ENCODE results near the gene GUK1. TPM values are rescaled to one million over a fixed set of nuclear protein-coding genes. Genes with fewer than 3 reads are reported as not detected.

The GUK1 gene
- total RNA-seq, 3 donors from 2014 or later (not counting 1 experiment from before 2014, with no cell fraction given) = 292 to 313 (median 308) TPM

DNA sequence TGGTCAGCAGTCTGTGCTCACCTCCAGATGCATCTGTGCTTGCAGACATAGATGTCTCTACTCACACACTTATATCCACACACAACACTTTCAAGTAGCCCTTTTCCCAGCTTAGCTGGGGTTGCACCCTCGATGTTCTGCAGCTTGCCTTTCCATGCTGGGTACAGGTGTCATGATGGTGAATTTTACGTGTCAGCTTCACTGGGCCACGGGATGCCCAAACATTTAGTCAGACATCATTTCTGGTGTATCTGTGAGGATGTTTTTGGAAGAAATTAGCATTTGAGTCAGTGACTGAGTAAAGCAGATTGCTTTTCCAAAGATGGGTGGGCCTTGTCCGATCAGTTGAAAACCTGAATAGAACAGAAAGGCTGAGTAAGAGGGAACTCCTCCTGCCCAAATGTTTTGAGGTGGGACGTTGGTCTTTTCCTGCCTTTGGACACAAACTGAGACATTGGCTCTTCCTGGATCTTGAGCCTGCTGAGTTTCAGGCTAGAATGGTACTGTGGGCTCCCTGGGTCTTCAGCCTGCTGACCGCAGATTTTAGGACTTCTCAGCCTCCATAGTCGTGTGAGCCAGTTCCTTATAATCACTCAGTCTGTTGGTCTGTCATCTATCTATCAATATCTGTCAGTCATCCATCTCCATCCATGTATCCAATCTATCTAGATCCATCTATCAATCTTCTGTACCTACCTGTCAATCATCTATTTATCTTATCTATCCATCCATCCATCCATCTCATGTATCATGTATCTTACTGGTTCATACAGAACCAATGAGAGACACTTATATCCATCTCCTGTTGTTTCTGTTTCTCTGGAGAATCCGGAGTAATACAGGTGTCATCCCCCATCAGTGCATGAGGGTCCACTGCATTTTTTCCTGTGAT, 55.1 kb downstream of the GUK1 start:
- no peak for ATAC-seq
- peaks cover 7 to 8% of the 10 kb centered on the region in 2 donors for H3K9me3 Mint-ChIP-seq
- H3K4me1 ChIP-seq (ENCODE audit: control insufficient read depth, insufficient read depth, low read length) = no peaks in the 10 kb centered on the region
- no peak overlapping the region for H3K27ac ChIP-seq (ENCODE audit: low read length)
- no peaks in the 10 kb centered on the region for H3K27me3 ChIP-seq (ENCODE audit: control insufficient read depth, insufficient read depth, low read length)
- TF ChIP-seq, protein P1, sequence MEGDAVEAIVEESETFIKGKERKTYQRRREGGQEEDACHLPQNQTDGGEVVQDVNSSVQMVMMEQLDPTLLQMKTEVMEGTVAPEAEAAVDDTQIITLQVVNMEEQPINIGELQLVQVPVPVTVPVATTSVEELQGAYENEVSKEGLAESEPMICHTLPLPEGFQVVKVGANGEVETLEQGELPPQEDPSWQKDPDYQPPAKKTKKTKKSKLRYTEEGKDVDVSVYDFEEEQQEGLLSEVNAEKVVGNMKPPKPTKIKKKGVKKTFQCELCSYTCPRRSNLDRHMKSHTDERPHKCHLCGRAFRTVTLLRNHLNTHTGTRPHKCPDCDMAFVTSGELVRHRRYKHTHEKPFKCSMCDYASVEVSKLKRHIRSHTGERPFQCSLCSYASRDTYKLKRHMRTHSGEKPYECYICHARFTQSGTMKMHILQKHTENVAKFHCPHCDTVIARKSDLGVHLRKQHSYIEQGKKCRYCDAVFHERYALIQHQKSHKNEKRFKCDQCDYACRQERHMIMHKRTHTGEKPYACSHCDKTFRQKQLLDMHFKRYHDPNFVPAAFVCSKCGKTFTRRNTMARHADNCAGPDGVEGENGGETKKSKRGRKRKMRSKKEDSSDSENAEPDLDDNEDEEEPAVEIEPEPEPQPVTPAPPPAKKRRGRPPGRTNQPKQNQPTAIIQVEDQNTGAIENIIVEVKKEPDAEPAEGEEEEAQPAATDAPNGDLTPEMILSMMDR (IDR thresholded peaks at IDR 0.05) = no peak
- H3K36me3 ChIP-seq (ENCODE audit: control insufficient read depth, insufficient read depth, low read length) = no peaks in the 10 kb centered on the region
- no peak overlapping the region for H3K27ac Mint-ChIP-seq
- intact Hi-C loops (cut with micrococcal nuclease) = no loop called here
- no peak for DNase-seq
- no peaks in the 10 kb centered on the region for H3K4me1 Mint-ChIP-seq
- no peaks in the 10 kb centered on the region for H3K27me3 Mint-ChIP-seq (ENCODE audit: low read depth in 2 of 2)
- WGBS (ENCODE audit: insufficient coverage) = 88% methylated on average over 8 of the region's 8 CpGs
- H3K9me3 ChIP-seq (ENCODE audit: control insufficient read depth, insufficient read depth, low read length) = peaks cover 3% of the 10 kb centered on the region
- H3K4me3 Mint-ChIP-seq = no peak overlapping the region
- no peak overlapping the region for H3K4me3 ChIP-seq (ENCODE audit: low read length)
- peaks cover 14% of the 10 kb centered on the region for H3K36me3 Mint-ChIP-seq

DNA sequence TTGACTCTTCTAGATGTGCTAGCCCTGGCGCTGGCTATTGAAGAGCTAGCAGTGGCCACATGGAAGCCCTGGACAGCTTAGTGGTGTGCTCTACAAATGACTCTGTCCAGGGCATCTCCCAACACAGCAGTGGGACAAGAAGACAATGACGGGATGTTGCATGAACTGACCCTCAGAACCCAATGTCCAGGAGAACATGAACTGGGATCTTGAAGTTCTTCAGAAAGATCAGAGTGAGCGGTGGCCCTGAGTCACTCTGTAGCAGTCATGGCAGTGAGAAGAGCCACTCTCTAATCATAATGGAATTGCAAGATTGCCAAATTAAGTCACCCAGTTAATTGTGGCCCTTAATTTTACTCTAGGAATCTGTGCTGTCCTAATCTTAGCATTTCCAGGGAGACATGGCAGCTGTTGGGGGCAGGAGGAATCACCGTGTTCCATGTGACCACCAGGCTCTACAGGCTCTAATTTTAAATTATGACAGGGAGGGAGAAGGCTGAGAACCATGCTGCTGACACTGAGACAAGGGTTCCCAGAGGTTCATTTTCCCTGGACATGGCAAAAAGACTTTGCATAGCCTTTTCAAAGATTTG, 57.6 kb downstream of the GUK1 start:
- ATAC-seq (no peak), DNase-seq (no peak)
- WGBS (ENCODE audit: insufficient coverage) = 96% methylated on average over 4 of the region's 4 CpGs
- Mint-ChIP-seq H3K4me3 (no peak overlapping the region), H3K27ac (no peak overlapping the region), H3K36me3 (peaks cover 14% of the 10 kb centered on the region), H3K4me1 (no peaks in the 10 kb centered on the region), H3K9me3 (peaks cover 7 to 8% of the 10 kb centered on the region in 2 donors), H3K27me3 (ENCODE audit: low read depth in 2 of 2) (no peaks in the 10 kb centered on the region)
- H3K36me3 ChIP-seq (ENCODE audit: control insufficient read depth, insufficient read depth, low read length) = no peaks in the 10 kb centered on the region
- H3K27me3 ChIP-seq (ENCODE audit: control insufficient read depth, insufficient read depth, low read length) = no peaks in the 10 kb centered on the region
- H3K9me3 ChIP-seq (ENCODE audit: control insufficient read depth, insufficient read depth, low read length) = peaks cover 3% of the 10 kb centered on the region
- intact Hi-C loops (cut with micrococcal nuclease) = no loop called here
- no peak overlapping the region for H3K27ac ChIP-seq (ENCODE audit: low read length)
- no peaks in the 10 kb centered on the region for H3K4me1 ChIP-seq (ENCODE audit: control insufficient read depth, insufficient read depth, low read length)
- TF ChIP-seq, protein P1 (IDR thresholded peaks at IDR 0.05) = no peak
- no peak overlapping the region for H3K4me3 ChIP-seq (ENCODE audit: low read length)

Other genes with a start within 250 kb of the GUK1 start
- gene WNT9A, start 192.3 kb upstream of the GUK1 start, total RNA-seq = not detected
- gene WNT3A, start 133.3 kb upstream of the GUK1 start, total RNA-seq = not detected
- gene ARF1, start 57.6 kb upstream of the GUK1 start, total RNA-seq = 100 to 1,000 TPM; 368 to 427 (median 424) TPM
- gene C1orf35, start 37.0 kb upstream of the GUK1 start, total RNA-seq = 10 to 100 TPM; 18.9 to 21.6 (median 19.6) TPM
- 10 to 100 TPM; 50.0 to 70.6 (median 64.1) TPM for gene MRPL55, start 31.0 kb upstream of the GUK1 start, total RNA-seq
- 1 to 10 TPM; 1.0 to 2.2 (median 1.7) TPM for gene GJC2, start 9.7 kb downstream of the GUK1 start, total RNA-seq
- 10 to 100 TPM; 13.3 to 14.1 (median 13.8) TPM for gene IBA57, start 25.5 kb downstream of the GUK1 start, total RNA-seq
- gene OBSCN, start 67.8 kb downstream of the GUK1 start, total RNA-seq = 10 to 100 TPM in 2 of 3 donors, 1 to 10 TPM in 1; 9.6 to 30.0 (median 14.3) TPM

Data from natural killer cell (primary cell).